GM18499 (cell line): ENCODE results near the gene KRT79.

Source experiments
- ATAC-seq: cut with Tn5 transposase; IDR thresholded peaks from one replicate; pipeline ENCODE4 v1.9.1; 2021; ENCODE audit warnings: moderate number of reproducible peaks; ENCODE audit not compliant: insufficient read depth, unreplicated experiment

KRT79 gene

GRCh38 chr12:52821826-52822660, 12.1 kb downstream of the KRT79 start:
- ATAC-seq: no peak

- ATAC-seq: no peak
These were observed 12.9 kb downstream of the KRT79 start for GRCh38 chr12:52821071-52821730.

- ATAC-seq: no peak
These were observed 13.6 kb downstream of the KRT79 start for GRCh38 chr12:52820521-52820920.

GRCh38 chr12:52819731-52820510, 14.2 kb downstream of the KRT79 start:
- ATAC-seq: no peak

- ATAC-seq: no peak
These were observed 15.2 kb downstream of the KRT79 start for GRCh38 chr12:52818887-52819420.

GRCh38 chr12:52818388-52818787, 15.7 kb downstream of the KRT79 start:
- no peak for ATAC-seq

- ATAC-seq: no peak
These were observed 16.3 kb downstream of the KRT79 start for GRCh38 chr12:52817699-52818238.

GRCh38 chr12:52817003-52817698, 17.0 kb downstream of the KRT79 start:
- no peak for ATAC-seq

- no peak for ATAC-seq
These were observed 18.2 kb downstream of the KRT79 start for GRCh38 chr12:52815676-52816588.

- ATAC-seq: no peak
These were observed 18.9 kb downstream of the KRT79 start for GRCh38 chr12:52815161-52815560.

GRCh38 chr12:52814710-52815155, 19.4 kb downstream of the KRT79 start:
- ATAC-seq: no peak

GRCh38 chr12:52813885-52814709, 20.0 kb downstream of the KRT79 start, which contains the start of gene KRT4:
TSS of gene KRT4 (minus strand) at chr12:52814116. CDS start at chr12:52814058, 58 bp downstream.
- no peak for ATAC-seq

GRCh38 chr12:52813203-52813819, 20.8 kb downstream of the KRT79 start:
- ATAC-seq: no peak

- ATAC-seq: no peak
These were observed 21.4 kb downstream of the KRT79 start for GRCh38 chr12:52812749-52813148.

GRCh38 chr12:52812073-52812400, 22.1 kb downstream of the KRT79 start:
- no peak for ATAC-seq

GRCh38 chr12:52811191-52812072, 22.7 kb downstream of the KRT79 start:
- no peak for ATAC-seq

GRCh38 chr12:52810554-52810953, 23.6 kb downstream of the KRT79 start:
- no peak for ATAC-seq
